Trophoblast cell (in vitro differentiated cells and primary cell): Measurements from ENCODE around the gene ANKLE1. TPM values are rescaled to one million over a fixed set of nuclear protein-coding genes. Genes with fewer than 3 reads are reported as not detected.

ENCODE experiments used
- DNase-seq, 2 donors: peaks; one replicate each; pipeline ENCODE4 v3.0.0-alpha.2; 2016
- H2AFZ ChIP-seq: 2 replicates; pipeline ENCODE4 v1.6.1; 2013; ENCODE audit warnings: low read length, moderate library complexity, mild to moderate bottlenecking; ENCODE audit not compliant: insufficient read depth, poor library complexity
- H2AK5ac ChIP-seq: 2 replicates; pipeline ENCODE4 v1.6.1; 2013; ENCODE audit warnings: mild to moderate bottlenecking, low read length
- H2BK120ac ChIP-seq: 2 replicates; pipeline ENCODE4 v1.6.1; 2013; ENCODE audit warnings: low read length, mild to moderate bottlenecking, moderate library complexity; ENCODE audit not compliant: insufficient read depth, poor library complexity
- H2BK12ac ChIP-seq: 2 replicates; pipeline ENCODE4 v1.6.1; 2013; ENCODE audit warnings: mild to moderate bottlenecking, low read length, moderate library complexity
- H2BK5ac ChIP-seq: 2 replicates; pipeline ENCODE4 v1.6.1; 2013; ENCODE audit warnings: low read length, low read depth, moderate library complexity, mild to moderate bottlenecking; ENCODE audit not compliant: poor library complexity
- H3K14ac ChIP-seq: 2 replicates; pipeline ENCODE4 v1.6.1; 2013; ENCODE audit warnings: mild to moderate bottlenecking, low read length
- H3K18ac ChIP-seq: 2 replicates; pipeline ENCODE4 v1.6.1; 2013; ENCODE audit warnings: mild to moderate bottlenecking, low read length
- H3K23ac ChIP-seq: 2 replicates; pipeline ENCODE4 v1.6.1; 2013; ENCODE audit warnings: low read length
- H3K27ac ChIP-seq: 2 replicates; pipeline ENCODE4 v1.5.1; 2013; ENCODE audit warnings: low read depth, mild to moderate bottlenecking, inconsistent platforms, low read length, moderate library complexity
- H3K27me3 ChIP-seq: 2 replicates; pipeline ENCODE4 v1.6.1; 2013; ENCODE audit warnings: inconsistent platforms, mild to moderate bottlenecking, low read length, moderate library complexity; ENCODE audit not compliant: insufficient read depth
- H3K36me3 ChIP-seq, 2 experiments: 1 replicate in 1 of 2; 2 replicates in 1 of 2; pipeline ENCODE4 v1.6.1; 2013; ENCODE audit warnings: low read length in 2 of 2, mild to moderate bottlenecking in 2 of 2, moderate library complexity in 1 of 2; ENCODE audit not compliant: insufficient read depth in 2 of 2, control insufficient read depth in 1 of 2
- H3K4ac ChIP-seq: 2 replicates; pipeline ENCODE4 v1.6.1; 2013; ENCODE audit warnings: low read depth, mild to moderate bottlenecking, low read length, moderate library complexity
- H3K4me1 ChIP-seq, 2 experiments: 1 replicate in 1 of 2; 2 replicates in 1 of 2; pipeline ENCODE4 v1.6.1; 2013; ENCODE audit warnings: low read length in 2 of 2, mild to moderate bottlenecking in 2 of 2, moderate library complexity in 1 of 2; ENCODE audit not compliant: insufficient read depth in 2 of 2, control insufficient read depth in 1 of 2
- H3K4me2 ChIP-seq: 2 replicates; pipeline ENCODE4 v1.6.1; 2013; ENCODE audit warnings: inconsistent platforms, mild to moderate bottlenecking, low read length, moderate library complexity
- H3K4me3 ChIP-seq: 2 replicates; pipeline ENCODE4 v1.5.1; 2013; ENCODE audit warnings: mild to moderate bottlenecking, low read depth, low read length, inconsistent platforms
- H3K79me1 ChIP-seq: one replicate; pipeline ENCODE4 v1.6.1; 2013; ENCODE audit warnings: low read length
- H3K79me2 ChIP-seq: 2 replicates; pipeline ENCODE4 v1.6.1; 2013; ENCODE audit warnings: low read length, mild to moderate bottlenecking; ENCODE audit not compliant: control insufficient read depth, insufficient read depth, poor library complexity
- H3K9ac ChIP-seq: 2 replicates; pipeline ENCODE4 v1.6.1; 2013; ENCODE audit warnings: mild to moderate bottlenecking, low read length
- H3K9me3 ChIP-seq: 2 replicates; pipeline ENCODE4 v1.6.1; 2013; ENCODE audit warnings: low read depth, mild to moderate bottlenecking, control low read depth, inconsistent platforms, low read length; ENCODE audit not compliant: insufficient read depth
- H4K12ac ChIP-seq: 2 replicates; pipeline ENCODE4 v1.6.1; 2013; ENCODE audit warnings: low read depth, mild to moderate bottlenecking, low read length, moderate library complexity
- H4K8ac ChIP-seq: 2 replicates; pipeline ENCODE4 v1.6.1; 2013; ENCODE audit warnings: low read depth, mild to moderate bottlenecking, low read length, moderate library complexity
- H4K91ac ChIP-seq: one replicate; pipeline ENCODE4 v1.6.1; 2013; ENCODE audit warnings: low read depth, mild to moderate bottlenecking, low read length, moderate library complexity
- WGBS: extraction: QIAGEN DNeasy Blood & Tissue Kit; methylation state at CpG from one replicate; pipeline ENCODE4 v1.1.7; 2013; ENCODE audit warnings: missing lambda C conversion rate; ENCODE audit not compliant: insufficient read length, insufficient coverage; ENCODE audit errors: extremely low coverage; 5-methylcytosine and 5-hydroxymethylcytosine counted together
- polyA plus RNA-seq: library from polyadenylated mRNA; stranded (reverse); fragments of 200-250 nt; gene quantifications from 2 replicates; pipeline ENCODE4 v1.2.3, GENCODE V29; 2013

The ANKLE1 gene
- 1.0 and 1.1 TPM in 2 replicates for polyA plus RNA-seq

DNA sequence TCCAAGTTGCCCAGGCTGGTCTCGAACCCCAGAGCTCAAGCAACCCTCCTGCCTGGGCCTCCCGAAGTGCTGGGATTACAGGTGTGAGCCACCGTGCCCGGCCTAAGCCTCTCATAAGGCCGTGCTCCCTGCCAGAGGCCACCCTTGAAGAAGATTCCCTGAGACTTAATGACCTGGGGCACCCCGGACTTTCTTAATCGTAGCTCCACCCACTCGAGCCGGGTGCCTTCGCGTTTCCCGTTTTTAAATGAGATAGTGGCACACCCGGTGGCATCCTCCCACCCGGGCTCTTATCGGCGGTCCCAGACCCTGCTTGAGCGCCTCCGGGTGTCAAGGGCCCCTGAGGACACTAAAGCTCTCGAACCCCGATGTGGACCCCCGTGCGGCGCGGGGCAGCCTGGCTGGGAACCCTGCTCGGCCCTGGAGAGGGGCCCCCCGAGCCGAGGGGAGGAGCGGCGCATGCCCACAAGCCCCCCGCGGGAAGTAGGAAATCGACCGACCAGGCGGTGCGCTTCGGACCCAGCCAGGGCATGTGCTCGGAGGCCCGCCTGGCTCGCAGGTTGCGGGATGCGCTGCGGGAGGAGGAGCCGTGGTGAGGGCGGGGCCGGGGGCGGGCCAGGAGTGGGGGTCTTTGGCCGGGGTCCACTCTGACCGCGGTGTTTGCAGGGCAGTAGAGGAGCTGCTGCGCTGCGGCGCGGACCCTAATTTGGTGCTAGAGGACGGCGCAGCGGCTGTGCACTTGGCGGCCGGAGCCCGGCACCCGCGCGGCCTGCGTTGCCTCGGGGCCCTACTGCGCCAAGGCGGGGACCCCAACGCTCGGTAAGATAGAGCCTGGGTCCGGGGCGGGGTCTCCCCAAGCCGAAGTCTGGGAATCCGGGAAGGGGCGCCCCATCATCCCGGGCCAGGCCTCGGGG lies at the start of gene ANKLE1:
TSS of gene ANKLE1 (plus strand) at position 511 of the 914 bp plus-strand sequence. CDS start at position 531, 20 bp downstream.
- no peak within 1 kb of the TSS for H3K27ac ChIP-seq
- H4K8ac ChIP-seq = peak within 1 kb of the TSS; percentile 77
- H3K4me3 ChIP-seq = peak within 1 kb of the TSS; percentile 19
- no peak within 1 kb of the TSS for H3K23ac ChIP-seq
- peak within 1 kb of the TSS; percentile 55 for H4K91ac ChIP-seq
- H3K79me2 ChIP-seq = no peaks in the 10 kb centered on the region
- peak within 1 kb of the TSS; percentile 79 for H4K12ac ChIP-seq
- peak within 1 kb of the TSS; percentile 74 for H2AFZ ChIP-seq
- H3K14ac ChIP-seq = peak within 1 kb of the TSS; percentile 64
- peaks cover 19 to 22% of the 10 kb centered on the region in 2 experiments for H3K36me3 ChIP-seq
- no peak for DNase-seq
- peak within 1 kb of the TSS; percentile 42 for H2BK12ac ChIP-seq
- H3K18ac ChIP-seq = peak within 1 kb of the TSS; percentile 57
- H2BK120ac ChIP-seq = peak within 1 kb of the TSS; percentile 73
- no peak within 1 kb of the TSS for H2BK5ac ChIP-seq
- no peaks in the 10 kb centered on the region for H3K27me3 ChIP-seq
- peak within 1 kb of the TSS; percentile 24 for H3K4ac ChIP-seq
- peak within 1 kb of the TSS; percentile 73 for H2AK5ac ChIP-seq
- no peak within 1 kb of the TSS for H3K9ac ChIP-seq
- peak within 1 kb of the TSS; percentile 64 for H3K4me2 ChIP-seq
- H3K4me1 ChIP-seq = peaks cover 6% of the 10 kb centered on the region in 2 experiments
- H3K79me1 ChIP-seq = peaks cover 4% of the 10 kb centered on the region
- WGBS = no CpG with 5 or more reads among the region's 75 CpGs
- peaks cover 4% of the 10 kb centered on the region for H3K9me3 ChIP-seq

GRCh38 chr19:17232258-17232657 lies 49.4 kb upstream of the ANKLE1 start:
- Histone ChIP-seq H3K18ac (peak overlapping the region; percentile 30), H2BK5ac (no peak overlapping the region), H3K27ac (no peak overlapping the region), H3K14ac (no peak overlapping the region), H3K27me3 (no peaks in the 10 kb centered on the region), H2AFZ (no peak overlapping the region), H3K36me3 (peaks cover 56 to 63% of the 10 kb centered on the region in 2 experiments), H4K12ac (no peak overlapping the region), H3K4ac (no peak overlapping the region), H3K79me2 (peaks cover 5% of the 10 kb centered on the region), H3K9me3 (no peaks in the 10 kb centered on the region), H3K9ac (no peak overlapping the region), H2BK120ac (no peak overlapping the region), H4K91ac (no peak overlapping the region), H3K79me1 (peaks cover 6% of the 10 kb centered on the region), H3K4me3 (no peak overlapping the region), H3K4me2 (no peak overlapping the region), H2BK12ac (no peak overlapping the region), H4K8ac (no peak overlapping the region), H3K23ac (no peak overlapping the region), H2AK5ac (no peak overlapping the region), H3K4me1 (peaks cover 16 to 19% of the 10 kb centered on the region in 2 experiments)
- no CpG with 5 or more reads among the region's 25 CpGs for WGBS
- DNase-seq = no peak

- H4K12ac ChIP-seq = peak overlapping the region; percentile 31
- H3K9ac ChIP-seq = no peak overlapping the region
- no peak overlapping the region for H3K4me3 ChIP-seq
- H3K18ac ChIP-seq = peak overlapping the region; percentile 81
- no peaks in the 10 kb centered on the region for H3K27me3 ChIP-seq
- no peak overlapping the region for H2AFZ ChIP-seq
- H3K4ac ChIP-seq = peak overlapping the region; percentile 38
- H3K23ac ChIP-seq = no peak overlapping the region
- peak in 1 of 2 donors; percentile 64 for DNase-seq
- H2BK12ac ChIP-seq = no peak overlapping the region
- H3K4me2 ChIP-seq = peak overlapping the region; percentile 70
- no CpG with 5 or more reads among the region's 11 CpGs for WGBS
- peaks cover 68 to 70% of the 10 kb centered on the region in 2 experiments for H3K36me3 ChIP-seq
- no peak overlapping the region for H2BK120ac ChIP-seq
- H3K79me2 ChIP-seq = peaks cover 7% of the 10 kb centered on the region
- H2BK5ac ChIP-seq = no peak overlapping the region
- H3K14ac ChIP-seq = no peak overlapping the region
- no peak overlapping the region for H2AK5ac ChIP-seq
- peaks cover 1% of the 10 kb centered on the region for H3K9me3 ChIP-seq
- H3K4me1 ChIP-seq = peaks cover 16 to 19% of the 10 kb centered on the region in 2 experiments
- H4K8ac ChIP-seq = peak overlapping the region; percentile 64
- H3K27ac ChIP-seq = no peak overlapping the region
- H4K91ac ChIP-seq = peak overlapping the region; percentile 63
- peaks cover 6% of the 10 kb centered on the region for H3K79me1 ChIP-seq
Observed at GRCh38 chr19:17234911-17235299, 46.8 kb upstream of the ANKLE1 start.

GRCh38 chr19:17235300-17235970 lies 46.3 kb upstream of the ANKLE1 start:
- no peaks in the 10 kb centered on the region for H3K27me3 ChIP-seq
- no peak overlapping the region for H3K9ac ChIP-seq
- no peak overlapping the region for H3K23ac ChIP-seq
- peaks cover 7% of the 10 kb centered on the region for H3K79me2 ChIP-seq
- peak overlapping the region; percentile 81 for H3K18ac ChIP-seq
- H2BK120ac ChIP-seq = peak overlapping the region; percentile 30
- no CpG with 5 or more reads among the region's 80 CpGs for WGBS
- peak overlapping the region; percentile 50 for H3K4ac ChIP-seq
- H2AK5ac ChIP-seq = peak overlapping the region; percentile 16
- H3K4me3 ChIP-seq = peak overlapping the region; percentile 45
- peak overlapping the region; percentile 70 for H3K4me2 ChIP-seq
- peaks cover 6% of the 10 kb centered on the region for H3K79me1 ChIP-seq
- H2AFZ ChIP-seq = no peak overlapping the region
- peak overlapping the region; percentile 77 for H3K14ac ChIP-seq
- H4K91ac ChIP-seq = peak overlapping the region; percentile 63
- peak overlapping the region; percentile 16 for H2BK5ac ChIP-seq
- H3K9me3 ChIP-seq = peaks cover 2% of the 10 kb centered on the region
- H3K4me1 ChIP-seq = peaks cover 15 to 16% of the 10 kb centered on the region in 2 experiments
- peak overlapping the region; percentile 80 for H3K27ac ChIP-seq
- peaks cover 69 to 72% of the 10 kb centered on the region in 2 experiments for H3K36me3 ChIP-seq
- DNase-seq = peak in 1 of 2 donors; percentile 63
- peak overlapping the region; percentile 59 for H4K12ac ChIP-seq
- peak overlapping the region; percentile 60 for H2BK12ac ChIP-seq
- peak overlapping the region; percentile 64 for H4K8ac ChIP-seq
